GM21825 (cell line): ENCODE data around the gene COL23A1.

Source experiments
- ATAC-seq: cut with Tn5 transposase; IDR thresholded peaks from one replicate; pipeline ENCODE4 v1.9.1; 2021; ENCODE audit warnings: mild to moderate bottlenecking, moderate library complexity; ENCODE audit not compliant: unreplicated experiment

Gene COL23A1

GRCh38 chr5:178416206-178416882, 173.8 kb downstream of the COL23A1 start:
- no peak for ATAC-seq

- no peak for ATAC-seq
Measured at GRCh38 chr5:178415353-178415752, 174.8 kb downstream of the COL23A1 start.

- no peak for ATAC-seq
Measured at GRCh38 chr5:178413988-178414387, 176.2 kb downstream of the COL23A1 start.

GRCh38 chr5:178411083-178411482, 179.1 kb downstream of the COL23A1 start:
- no peak for ATAC-seq

GRCh38 chr5:178407646-178408045, 182.5 kb downstream of the COL23A1 start:
- ATAC-seq: no peak

- no peak for ATAC-seq
Measured at GRCh38 chr5:178404987-178405386, 185.2 kb downstream of the COL23A1 start.

GRCh38 chr5:178403956-178404600, 186.1 kb downstream of the COL23A1 start:
- ATAC-seq: no peak

- ATAC-seq: no peak
Measured at GRCh38 chr5:178403351-178403750, 186.8 kb downstream of the COL23A1 start.

GRCh38 chr5:178399701-178400095, 190.5 kb downstream of the COL23A1 start:
- no peak for ATAC-seq

- ATAC-seq: no peak
Measured at GRCh38 chr5:178398901-178399700, 191.1 kb downstream of the COL23A1 start.

- no peak for ATAC-seq
Measured at GRCh38 chr5:178396796-178397720, 193.1 kb downstream of the COL23A1 start.

GRCh38 chr5:178394074-178394473, 196.1 kb downstream of the COL23A1 start:
- ATAC-seq: no peak

GRCh38 chr5:178392931-178393394, 197.2 kb downstream of the COL23A1 start:
- no peak for ATAC-seq

GRCh38 chr5:178392386-178392785, 197.8 kb downstream of the COL23A1 start:
- no peak for ATAC-seq

GRCh38 chr5:178391480-178391879, 198.7 kb downstream of the COL23A1 start:
- ATAC-seq: no peak

GRCh38 chr5:178389796-178390195, 200.4 kb downstream of the COL23A1 start:
- no peak for ATAC-seq

- no peak for ATAC-seq
Measured at GRCh38 chr5:178389026-178389729, 201.0 kb downstream of the COL23A1 start.

- no peak for ATAC-seq
Measured at GRCh38 chr5:178388386-178389025, 201.7 kb downstream of the COL23A1 start.

GRCh38 chr5:178387856-178388190, 202.4 kb downstream of the COL23A1 start:
- ATAC-seq: no peak
